Activated T-cell treated with anti-CD3 and anti-CD28 coated beads for 4 hours (primary cell): Measurements from ENCODE around the gene ZC3H12D.

Experiments
- DNase-seq: peaks from one replicate; pipeline ENCODE4 v3.0.0-alpha.2; 2020

Gene ZC3H12D

DNA sequence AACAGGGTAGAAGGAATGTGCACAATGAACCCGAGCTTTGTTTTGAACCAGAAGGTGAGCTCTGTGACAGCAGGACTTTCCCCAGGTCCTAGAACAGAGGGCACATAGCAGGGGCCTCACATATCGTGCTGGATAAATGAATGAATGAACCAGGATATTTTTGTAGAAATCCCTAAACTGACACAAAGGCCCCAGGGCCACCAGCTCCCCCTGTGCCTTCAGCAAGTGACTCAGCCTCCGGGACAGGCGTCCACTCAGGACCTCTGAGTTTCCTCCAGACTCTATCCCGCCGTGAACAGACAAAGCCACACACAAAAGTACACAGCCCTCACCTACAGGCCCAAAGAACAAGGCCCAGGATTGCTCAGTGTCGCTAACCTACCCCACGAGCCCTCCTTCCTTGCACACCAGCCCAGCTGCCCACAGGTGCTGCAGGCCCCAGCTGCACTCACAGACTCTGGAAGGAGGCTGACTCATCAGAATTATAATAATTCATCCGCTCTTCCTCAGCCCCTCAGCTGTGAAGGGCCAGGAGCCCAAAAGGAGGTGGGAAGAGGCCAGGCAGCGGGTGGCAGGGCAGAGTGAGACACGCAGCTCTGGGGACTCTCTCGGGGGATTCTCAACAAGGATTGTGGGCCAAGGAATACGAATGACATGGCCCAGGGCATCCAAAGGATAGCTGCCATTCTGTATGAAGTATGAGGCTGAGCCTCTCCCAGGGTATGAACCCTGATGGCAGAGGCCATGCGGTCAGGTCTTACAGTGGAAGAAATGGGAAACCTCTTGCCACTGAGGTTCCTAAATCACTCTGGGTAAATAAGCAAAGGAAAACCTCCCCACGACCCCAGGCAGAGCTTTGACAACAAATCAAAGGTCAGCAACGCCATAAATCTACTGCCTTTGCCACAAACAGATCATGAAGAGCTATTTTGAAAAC lies 43.8 kb downstream of the ZC3H12D start:
- no peak for DNase-seq

DNA sequence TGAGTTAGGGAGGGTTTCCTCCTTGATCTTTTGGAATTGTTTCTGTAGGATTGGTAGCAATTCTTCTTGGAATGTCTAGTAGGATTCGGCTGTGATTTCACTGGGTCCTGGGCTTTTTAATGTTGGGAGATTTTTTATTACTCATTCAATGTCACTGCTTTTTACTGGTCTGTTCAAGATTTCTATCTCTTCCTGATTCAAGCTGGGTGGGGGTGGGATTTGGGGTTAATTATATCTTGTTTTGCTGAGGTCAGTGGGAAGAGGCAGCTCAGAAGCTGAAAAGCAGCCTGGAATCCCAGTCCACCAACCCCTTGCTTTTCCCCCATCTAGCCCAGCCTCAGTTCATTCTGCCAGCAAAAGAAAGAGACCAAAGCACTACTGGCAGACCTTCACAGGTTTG lies 45.2 kb downstream of the ZC3H12D start:
- no peak for DNase-seq

DNA sequence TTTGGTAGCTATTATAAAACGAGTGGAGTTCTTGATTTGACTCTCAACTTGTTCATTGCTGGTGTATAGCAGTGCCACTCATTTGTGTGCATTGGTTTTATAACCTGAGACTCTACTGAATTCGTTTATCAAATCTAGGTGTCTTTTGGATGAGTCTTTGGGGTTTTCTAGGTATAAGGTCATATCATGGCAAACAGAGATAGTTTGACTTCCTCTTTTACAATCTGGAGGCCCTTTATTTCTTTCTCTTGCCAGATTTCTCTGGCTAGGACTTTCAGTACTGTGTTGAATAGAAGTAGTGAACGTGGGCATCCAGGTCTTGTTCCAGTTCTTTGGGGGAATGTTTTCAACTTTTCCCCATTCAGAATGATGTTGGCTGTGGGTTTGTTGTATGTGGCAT lies 46.0 kb downstream of the ZC3H12D start:
- no peak for DNase-seq

DNA sequence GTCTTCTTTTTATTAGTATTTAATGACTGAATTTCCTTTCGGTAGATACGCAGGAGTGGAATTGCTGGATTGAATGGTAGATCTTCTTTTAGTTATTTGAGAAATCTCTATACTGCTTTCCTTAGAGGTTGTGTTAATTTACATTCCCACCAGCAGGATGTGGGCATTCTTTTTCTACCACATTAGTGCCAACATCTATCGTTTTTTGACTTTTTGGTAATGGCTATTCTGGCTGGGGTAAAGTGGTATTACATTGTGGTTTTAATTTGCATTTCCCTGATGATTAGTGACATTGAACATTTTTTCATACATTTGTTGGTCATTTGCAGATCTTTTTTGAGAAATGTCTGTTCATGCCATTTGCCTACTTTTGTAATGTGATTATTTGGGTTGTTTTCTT lies 47.6 kb downstream of the ZC3H12D start:
- no peak for DNase-seq

DNA sequence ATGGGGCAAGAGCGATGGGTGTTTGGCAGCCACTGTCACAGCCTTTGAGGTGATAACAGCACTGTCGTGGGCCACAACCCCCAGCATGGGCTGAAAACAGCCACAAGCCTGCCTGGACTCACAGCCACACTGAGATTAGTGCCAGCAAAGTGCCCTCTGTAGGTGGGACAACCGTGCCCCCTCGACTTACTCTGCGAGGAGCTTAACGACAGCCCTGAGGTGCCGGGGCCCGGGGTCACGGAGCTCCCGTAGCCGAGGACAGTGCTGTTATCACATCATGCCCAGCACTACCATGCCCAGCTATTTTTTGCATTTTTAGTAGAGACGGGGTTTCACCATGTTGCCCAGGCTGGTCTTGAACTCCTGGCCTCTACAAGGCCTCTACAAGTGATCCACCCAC lies 48.2 kb downstream of the ZC3H12D start:
- DNase-seq, result no peak

DNA sequence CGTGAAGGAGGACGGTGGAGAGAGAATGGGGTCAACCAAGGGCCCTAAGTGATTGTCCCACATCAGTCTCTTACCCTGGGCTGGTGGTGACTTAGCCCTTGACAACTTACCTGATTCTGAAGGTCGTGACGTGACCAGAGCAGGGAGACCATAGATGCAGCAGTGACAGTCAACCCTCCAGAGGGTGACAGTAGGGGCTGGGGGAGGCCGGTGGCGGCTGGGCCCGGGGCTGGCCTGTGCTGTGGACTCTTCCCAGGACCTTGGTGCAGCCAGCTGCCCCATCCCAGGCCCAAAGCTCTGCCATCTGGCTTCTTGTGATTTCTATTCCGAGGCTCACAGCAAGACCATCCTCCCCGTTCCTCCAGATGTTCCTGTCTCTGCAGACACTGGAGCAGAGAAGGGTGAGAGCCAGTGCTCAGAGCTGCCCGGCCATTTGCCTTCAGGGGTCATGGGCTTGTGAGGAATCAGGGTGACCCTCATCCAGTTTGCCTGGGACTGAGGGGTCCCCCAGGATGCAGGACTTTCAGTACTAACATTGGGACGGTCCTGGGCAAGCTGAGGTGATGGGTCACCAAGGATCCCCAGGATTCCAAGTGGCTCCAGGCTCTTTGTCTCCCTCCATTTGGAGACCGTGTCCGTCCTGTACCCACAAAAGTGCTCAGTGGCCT lies 48.8 kb downstream of the ZC3H12D start:
- no peak for DNase-seq

DNA sequence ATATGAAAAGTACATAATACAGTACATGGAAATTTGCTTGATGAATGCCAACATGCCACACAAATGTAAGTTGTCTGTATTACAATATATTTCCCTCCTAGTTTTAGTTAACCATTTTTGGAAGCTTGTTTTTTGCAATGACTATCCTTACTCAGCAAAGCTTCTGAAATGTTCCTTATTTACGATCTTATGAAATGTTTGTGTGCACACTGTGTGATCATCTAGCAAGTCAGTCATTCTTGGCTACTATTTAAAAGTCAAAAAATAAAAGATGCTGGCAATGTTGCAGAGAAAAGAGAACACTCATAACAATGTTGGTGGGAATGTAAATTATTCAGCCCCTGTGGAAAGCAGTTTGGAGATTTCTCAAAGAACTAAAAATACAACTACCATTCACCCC lies 50.9 kb downstream of the ZC3H12D start:
- no peak for DNase-seq

DNA sequence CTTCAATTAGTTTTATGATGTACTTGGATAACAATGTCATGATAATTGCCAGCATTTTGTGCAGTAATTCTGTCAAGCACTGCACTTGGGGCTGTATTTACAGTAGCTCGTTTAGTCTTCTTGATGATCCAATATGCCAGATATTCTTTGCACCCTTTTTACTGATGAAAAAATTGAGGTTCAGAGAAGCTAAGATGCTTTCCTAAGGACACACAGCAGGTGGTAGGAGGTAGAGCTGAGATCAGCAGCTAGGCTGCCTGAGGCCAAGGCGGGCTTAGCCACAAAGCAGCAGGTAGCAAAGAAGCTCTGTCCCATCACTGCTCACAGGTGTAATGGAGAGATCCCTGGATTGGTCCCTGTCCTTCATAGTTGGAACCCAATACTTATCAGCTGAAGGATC lies 51.4 kb downstream of the ZC3H12D start:
- no peak for DNase-seq

DNA sequence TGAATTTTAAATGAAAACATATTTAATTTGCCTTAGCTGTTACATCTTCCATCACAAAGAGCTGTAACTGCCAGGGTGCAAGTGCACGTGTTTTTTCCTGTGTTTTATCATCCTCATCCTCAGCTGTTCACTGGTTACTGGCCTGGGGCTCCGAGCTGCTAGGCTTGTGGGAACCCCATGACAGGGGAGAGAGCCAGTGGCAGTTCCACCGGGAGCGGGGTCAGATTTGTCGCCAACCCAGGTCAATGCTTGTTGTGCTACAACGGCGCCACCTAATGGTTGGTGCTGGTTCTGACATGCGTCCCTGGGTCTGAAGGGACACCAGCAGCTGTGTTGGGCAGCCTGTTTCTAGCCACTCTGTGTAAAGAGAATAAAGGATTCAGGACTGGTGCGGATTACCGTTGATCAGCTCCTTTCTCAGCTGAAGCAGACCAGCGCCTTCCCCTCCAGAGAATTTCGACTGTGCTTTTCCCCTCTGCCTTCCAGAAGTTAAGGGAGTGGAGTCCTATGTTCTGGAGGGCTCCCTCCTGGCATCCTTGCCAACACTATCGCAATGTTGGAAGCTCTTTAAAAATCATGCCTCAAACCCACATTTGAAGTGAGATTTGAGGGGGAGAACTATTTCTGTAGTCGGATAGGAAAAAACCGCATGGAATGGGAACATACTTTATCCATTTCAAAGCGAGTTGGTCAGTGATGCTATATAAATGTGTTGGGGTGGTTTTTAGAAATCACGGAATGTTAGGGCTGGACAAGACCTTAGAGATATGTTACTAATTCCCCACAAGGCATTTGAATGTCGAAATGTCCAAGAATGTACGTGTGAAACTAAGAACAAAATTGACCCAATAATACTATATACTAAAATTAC lies 52.7 kb downstream of the ZC3H12D start:
- DNase-seq, result peak; percentile 91

DNA sequence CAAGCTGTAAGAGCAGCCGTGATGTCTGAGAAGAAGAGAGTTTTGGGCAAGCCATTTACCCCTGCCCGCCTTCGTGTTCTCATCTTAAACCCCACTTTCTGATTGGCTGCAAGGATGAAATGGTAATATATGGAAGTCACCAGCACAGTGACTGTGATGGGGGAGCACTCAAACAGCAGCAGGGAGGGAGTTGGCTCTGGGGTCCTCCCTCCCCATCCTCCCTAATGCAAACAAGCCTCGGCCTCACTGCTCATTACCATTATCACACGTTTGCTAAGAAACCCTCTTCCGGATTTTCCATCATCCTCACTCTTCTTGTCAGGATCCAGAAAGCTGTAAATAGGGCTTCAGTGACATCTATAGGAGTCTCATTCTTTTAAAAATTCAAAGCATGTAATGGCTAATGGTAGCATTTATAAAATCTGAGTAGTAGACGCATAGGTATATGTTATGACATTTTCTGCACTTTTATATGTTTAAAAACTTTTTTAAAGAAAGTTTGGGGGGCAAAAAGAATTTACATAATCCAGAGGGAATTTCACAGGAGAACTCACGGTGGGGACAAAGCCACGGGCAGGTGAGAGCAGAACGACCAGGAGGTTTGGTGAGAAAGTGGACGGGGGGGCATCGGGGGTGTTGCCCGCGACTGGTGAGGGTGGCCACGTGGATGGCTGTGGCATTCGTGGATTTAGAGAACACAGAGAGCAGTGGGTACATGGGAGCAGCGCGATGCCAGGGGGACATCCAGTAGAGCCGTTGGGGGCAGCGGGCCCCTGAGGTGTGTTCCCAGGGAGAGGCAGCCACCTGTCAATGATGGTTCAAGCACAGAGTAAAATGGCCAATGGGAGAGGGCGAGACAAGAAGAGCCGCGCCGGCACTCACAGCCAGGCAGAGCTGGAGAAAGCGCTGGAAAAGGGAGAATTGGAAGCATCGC lies 55.1 kb downstream of the ZC3H12D start:
- DNase-seq, result no peak

DNA sequence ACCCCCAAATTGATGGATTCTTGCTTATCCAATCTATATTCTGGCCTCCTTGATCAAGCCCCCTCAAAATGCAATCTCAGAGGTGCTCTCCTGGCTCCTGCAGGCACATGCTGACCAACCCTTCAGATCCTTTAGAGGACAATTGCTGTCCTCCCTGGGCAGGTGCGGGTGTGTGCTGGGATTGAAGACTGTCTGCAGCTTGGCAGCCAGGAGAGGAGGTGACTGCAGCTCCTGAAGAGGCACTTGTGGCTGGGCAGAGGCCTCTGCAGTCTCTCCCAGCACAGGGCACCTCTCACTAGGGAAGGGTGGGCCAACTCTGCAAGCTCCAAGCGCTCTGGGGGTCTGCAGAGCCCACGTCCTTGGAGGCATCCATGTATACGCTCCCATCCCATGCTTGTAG lies 56.2 kb downstream of the ZC3H12D start:
- DNase-seq, result no peak

DNA sequence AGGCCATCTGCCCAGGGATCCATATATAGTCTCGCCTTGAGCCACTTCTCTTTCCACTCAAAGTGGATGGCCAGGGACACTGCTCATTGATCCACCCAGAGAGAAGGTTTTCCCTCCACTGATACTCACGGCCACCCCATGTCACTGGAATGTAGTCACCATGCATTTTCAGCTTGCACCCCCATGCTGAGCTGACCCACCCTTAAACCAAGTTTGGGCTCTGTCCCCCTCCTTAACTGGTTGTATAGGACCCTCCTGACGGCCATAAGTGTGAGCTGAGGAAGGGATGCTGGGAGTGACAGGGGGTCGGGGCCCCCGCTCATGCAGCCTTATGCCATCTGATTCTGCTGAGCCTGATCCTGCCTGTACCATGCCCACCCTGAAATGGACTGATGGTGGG lies 59.1 kb downstream of the ZC3H12D start:
- DNase-seq, result no peak

DNA sequence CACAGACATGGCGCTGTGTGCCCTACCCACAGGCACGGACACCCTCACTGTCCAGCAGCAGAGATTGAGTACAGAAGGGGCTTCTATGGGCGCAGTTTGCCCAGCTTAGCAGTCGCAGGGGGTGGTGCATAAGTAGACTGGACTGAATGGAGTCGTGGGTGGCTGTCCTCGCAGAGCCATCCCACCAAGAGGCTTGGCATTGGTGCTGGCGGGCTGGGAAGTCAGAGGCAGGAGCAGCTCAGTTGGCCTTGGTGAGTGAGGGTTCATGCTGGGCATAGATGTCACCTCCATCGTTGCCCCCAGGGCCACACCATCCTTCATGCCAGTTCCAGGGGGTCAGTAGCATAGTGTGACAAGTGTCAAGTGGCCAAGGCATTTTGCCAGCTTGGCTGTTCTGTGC lies 59.6 kb downstream of the ZC3H12D start:
- no peak for DNase-seq

DNA sequence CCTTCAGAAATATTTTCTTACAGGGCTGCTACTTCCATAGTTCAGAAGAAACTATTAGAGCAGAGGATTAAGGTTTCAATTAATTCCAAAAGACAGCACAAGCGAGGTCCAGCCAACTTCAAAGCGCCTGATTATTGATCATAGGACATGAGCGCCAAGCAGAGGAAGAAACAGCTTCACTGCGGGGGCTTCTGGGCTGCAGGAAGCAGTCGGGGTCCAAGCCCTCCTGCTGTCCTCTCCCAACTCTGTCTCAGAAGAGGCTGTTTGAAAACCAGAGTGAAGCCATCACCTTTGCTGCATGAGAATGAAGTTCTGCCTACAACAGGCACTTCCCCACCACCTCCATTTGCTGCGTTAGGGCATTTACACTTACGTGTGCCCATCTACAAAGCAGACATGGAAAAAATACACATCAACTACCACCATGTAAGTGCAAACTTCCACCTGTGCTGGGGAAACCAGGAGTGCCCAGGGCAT lies 60.8 kb downstream of the ZC3H12D start:
- no peak for DNase-seq

DNA sequence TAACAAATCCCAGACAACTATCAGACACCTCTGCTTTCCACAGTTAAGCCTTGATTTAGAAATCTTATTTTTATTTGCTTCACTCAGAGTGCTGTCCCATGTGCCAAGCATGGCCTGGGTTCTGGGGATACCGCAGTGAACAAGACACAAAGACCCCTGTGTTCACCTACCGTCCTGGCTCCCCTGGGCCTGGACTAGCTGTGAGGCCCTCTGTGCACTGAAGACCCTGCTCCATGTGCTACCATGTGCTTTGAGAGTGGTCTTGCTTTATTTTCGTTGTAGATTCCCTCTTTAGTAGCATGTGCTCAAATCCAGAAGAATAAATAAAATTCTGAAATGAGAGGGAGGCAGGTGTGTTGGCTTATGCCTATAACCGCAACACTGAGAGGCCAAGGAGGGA lies 62.2 kb downstream of the ZC3H12D start:
- DNase-seq, result no peak

DNA sequence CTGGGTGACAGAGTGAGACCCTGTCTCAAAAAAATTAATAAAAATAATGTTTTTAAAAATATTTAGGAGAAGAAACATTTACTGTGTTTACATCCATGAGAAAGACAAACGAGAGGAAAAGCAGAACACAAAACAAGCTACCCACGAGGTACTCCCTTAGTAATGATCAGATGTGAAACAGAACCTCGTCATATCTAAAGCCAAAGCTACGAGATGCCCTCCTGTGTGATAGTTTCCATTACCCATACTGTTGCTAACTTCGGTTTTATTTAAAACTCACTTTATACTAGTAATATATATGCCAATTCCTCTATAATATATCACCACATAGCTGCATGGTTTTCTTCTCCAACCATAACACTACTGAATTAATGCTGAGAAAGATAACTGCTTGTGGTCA lies 63.7 kb downstream of the ZC3H12D start:
- DNase-seq, result no peak

DNA sequence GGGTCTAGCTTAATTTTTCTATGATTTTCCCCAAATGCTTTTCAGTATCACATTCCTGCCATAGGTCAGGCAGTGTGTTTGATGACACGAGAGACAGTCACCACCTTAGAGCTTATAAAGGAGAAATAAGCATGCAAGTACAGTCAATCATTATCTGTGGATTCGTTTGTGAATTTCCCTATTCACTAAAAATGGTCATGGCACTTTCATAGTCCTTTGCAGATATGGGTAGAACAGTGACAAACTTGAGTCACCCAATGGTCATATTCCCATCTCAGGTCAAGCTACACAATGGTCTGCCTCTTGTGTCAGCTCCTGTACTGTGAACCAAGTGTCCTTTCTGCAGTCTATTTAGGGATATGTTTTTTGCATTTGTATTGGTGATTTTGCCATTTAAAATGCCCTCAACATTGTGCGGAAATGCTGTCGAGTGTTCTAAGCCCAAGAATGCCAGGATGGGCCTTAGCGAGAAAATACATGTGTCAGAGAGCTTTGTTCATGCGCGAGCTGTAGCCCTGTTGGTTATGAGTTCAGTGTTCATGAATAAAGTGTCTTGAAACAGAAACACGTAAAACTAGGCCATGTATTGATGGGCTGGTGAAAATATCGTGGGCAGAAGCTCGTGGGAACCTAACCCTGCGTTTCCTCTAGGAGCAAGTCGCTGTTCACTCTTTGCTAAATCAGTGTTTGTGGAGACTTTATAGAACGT lies 65.0 kb downstream of the ZC3H12D start:
- no peak for DNase-seq

DNA sequence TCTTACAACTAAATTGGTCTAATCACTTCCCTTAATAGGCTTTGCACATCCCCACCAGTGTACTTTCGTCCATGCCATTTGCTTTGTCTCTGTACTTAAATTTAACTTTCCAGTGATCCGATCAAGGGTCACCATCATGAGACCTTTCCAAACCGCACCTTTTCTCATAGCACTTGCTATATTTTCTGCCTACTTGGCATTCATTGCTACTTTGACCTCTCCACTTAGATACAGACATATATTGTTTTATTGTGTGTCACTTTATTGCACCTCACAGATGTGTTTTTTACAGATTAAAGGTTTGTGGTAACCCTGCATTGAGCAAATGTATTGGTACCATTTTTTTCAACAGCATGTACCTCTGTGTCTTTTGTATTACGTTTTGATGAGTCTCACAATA lies 70.0 kb downstream of the ZC3H12D start:
- no peak for DNase-seq

DNA sequence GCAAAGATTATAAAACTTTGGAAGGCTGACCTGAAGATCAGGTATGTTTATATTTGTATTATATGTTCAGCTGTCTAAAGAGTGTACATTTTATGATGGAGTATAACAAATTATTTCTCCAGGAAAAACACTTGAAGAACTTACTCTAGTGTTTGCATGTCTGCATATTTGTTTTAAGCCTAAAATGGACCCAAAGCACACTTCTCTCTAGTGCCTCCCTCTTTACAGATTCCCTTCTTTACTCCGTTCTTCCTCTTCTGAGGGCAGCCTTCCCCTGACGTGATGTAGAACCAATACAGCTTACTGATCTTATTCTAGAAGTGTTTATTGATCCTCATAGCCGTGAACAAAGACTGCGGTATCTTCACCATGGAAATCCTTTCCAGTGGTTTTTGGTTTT lies 70.8 kb downstream of the ZC3H12D start:
- DNase-seq, result no peak

DNA sequence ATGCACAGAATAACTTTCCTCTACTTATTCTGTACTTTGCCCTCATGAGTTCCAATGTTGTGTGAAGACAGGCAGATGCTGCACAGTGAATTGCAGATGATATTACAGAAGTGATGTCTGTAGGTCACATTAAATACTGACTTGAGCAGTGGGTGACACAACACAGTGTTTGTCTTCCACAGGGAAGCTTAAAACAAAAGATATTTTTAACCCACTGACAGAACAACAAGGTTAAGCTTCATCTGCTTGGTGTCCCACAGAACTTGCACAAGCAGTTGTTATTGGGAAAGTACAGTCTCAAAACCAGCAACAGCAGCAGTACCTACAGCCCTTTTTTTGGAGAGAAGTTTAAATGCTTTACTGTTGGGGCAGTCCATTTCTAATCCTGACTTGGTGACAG lies 74.3 kb downstream of the ZC3H12D start:
- no peak for DNase-seq

DNA sequence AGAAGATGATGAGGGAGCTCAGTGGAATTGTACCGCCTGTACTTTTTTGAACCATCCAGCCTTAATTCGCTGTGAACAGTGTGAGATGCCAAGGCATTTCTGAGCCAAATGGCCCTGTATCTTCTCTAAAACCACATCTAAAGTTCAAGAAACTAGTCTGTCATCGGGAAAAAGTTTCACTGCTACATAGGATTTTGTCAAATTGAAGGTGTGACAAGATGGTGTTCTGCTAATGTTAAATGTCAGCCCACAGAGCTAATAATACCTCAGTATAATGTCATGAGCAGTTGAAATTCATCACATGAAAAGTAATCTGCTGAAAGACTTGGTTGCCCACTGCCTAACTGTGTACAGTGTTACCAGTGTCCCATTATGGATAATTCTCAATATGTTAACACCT lies 75.2 kb downstream of the ZC3H12D start:
- DNase-seq, result no peak
